A673 (cell line): ENCODE measurements around the gene DSCAML1.

Experiments used
- CTCF ChIP-seq: fragments of 300-800, 200-600 bp; sonication (generic); conservative IDR thresholded peaks from 2 replicates; pipeline ENCODE4 v1.5.1; 2017; ENCODE audit warnings: low read depth, mild to moderate bottlenecking, antibody characterized with exemption, low read length, moderate library complexity, mixed read lengths
- EZH2 ChIP-seq: fragments of 200-600 bp; sonication (generic); IDR thresholded peaks from 2 replicates; pipeline ENCODE4 v1.6.1; 2017; ENCODE audit warnings: borderline replicate concordance, low read depth, mild to moderate bottlenecking, mixed read lengths, antibody characterized with exemption, low read length; ENCODE audit not compliant: poor library complexity, severe bottlenecking

- no peak for TF ChIP-seq CTCF
- TF ChIP-seq EZH2 = no peak
Measured at GRCh38 chr11:117547946-117548345, 249.1 kb downstream of the DSCAML1 start.
